Sigmoid colon (tissue), 4 donors: ENCODE data around the gene PLEKHS1.

Experiments
- CTCF ChIP-seq, 4 experiments: fragments of 450-650 bp in 3 of 4; fragments of 200-600 bp in 1 of 4; IDR thresholded peaks; one replicate each; pipeline ENCODE4 v1.5.1; 2016 to 2019; ENCODE audit warnings: antibody characterized with exemption in 4 of 4, mild to moderate bottlenecking in 3 of 4, moderate library complexity in 2 of 4
- POLR2A ChIP-seq, 2 donors: fragments of 450-650 bp; IDR thresholded peaks; one replicate each; pipeline ENCODE4 v1.6.1; 2016; ENCODE audit warnings: antibody characterized with exemption in 2 of 2, mild to moderate bottlenecking in 2 of 2, moderate library complexity in 2 of 2
- POLR2AphosphoS5 ChIP-seq, 4 donors: sonication (generic); formaldehyde crosslinking; IDR thresholded peaks; one replicate each; pipeline ENCODE4 v1.6.1; 2017; ENCODE audit warnings: antibody characterized with exemption in 4 of 4

- TF ChIP-seq CTCF (IDR thresholded peaks at IDR 0.05) = no peak
- TF ChIP-seq POLR2AphosphoS5 (IDR thresholded peaks at IDR 0.05) = no peak
- TF ChIP-seq POLR2A (IDR thresholded peaks at IDR 0.05) = no peak
These were observed 55.0 kb downstream of the PLEKHS1 start for GRCh38 chr10:113806503-113806902.
